GM19455 (cell line): ENCODE measurements around the gene PACRG.

Source experiments
- ATAC-seq: cut with Tn5 transposase; IDR thresholded peaks from one replicate; pipeline ENCODE4 v1.9.1; 2021; ENCODE audit not compliant: unreplicated experiment

Gene PACRG

DNA sequence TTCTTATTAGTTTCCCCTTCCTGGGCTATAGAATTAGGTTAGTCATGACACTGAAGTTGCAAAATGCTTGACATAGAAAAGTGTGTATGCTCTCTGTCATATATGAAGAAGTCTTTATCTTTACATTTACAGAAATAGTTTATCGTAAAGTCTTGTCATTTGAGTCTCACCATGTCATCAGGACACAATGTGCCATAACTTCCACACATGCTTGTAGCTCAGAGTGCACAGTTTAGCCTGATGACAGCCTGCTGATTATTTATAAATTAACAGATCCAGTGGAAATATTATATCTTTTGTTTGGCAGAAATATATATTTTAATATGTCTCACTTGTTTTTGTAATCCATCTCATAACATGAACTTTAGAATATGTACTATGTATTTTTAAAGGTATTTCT is 399.8 kb downstream of the PACRG start:
- ATAC-seq, result no peak

DNA sequence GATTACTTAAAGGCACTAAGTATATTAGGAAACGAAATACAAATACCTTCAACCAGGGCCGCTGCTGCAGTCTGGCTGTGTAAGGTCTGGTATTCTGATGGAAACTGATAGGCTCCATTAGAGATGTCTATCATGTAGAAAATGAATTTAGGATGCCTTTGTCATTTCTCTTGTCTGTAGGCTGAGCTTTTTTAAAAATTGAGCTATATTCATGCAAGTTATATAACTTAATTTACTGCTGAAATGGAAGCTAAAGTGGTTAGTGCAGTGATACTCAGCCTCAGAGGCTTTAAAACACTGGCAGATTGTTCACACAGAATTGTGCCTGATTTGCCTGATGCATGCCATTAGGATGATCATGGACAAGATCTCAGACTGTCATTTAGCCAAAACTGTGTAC is 400.6 kb downstream of the PACRG start:
- no peak for ATAC-seq

DNA sequence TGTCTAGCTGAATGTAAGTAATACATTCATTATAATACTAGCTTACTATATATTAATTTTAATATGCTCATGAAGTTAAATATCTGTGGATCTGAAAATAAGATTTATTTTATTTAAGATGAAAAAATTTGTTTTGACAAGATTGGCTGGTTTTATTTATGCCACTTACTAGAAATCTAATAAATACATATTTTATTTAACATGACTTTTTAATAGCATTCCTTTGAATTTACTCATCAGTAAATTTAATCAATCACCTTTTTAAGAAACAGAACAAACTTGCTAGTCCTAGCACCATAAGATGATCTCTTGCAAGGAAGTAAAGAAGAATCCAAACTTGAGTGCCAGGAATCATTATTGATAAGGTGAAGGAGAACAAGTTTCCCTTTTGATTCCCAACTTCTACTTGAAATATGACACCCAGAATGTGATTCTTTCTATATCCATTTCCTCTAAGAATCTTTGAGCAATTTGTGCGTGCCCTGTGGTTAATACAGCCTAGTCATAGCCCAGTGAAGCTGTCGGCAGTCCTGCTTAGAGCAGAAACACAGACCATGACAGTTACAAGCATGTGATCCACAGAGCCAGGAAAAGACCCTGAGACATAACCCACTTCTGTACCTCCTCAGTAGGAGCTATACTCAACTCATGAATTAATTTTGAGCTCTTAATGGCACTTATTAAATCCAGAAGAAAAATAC is 404.4 kb downstream of the PACRG start:
- ATAC-seq, result no peak

DNA sequence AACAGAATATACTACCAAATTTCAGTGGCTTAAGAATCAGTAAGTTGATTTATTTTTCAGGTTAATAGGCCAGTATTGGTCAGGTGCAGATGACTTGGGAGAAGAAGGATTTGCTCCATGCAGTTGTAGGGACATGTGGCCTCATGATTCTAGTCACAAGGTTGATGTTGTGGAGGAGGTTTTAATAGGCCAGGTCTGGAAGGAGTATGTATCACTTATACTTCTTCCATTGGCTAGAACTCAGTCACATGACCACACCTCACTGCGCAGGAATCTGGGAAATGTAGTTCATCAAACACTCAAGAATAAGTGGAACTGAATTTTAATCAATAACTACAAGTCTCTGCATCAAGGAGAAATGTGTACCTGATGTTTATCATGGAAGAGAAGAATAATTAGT is 405.2 kb downstream of the PACRG start:
- ATAC-seq, result no peak

DNA sequence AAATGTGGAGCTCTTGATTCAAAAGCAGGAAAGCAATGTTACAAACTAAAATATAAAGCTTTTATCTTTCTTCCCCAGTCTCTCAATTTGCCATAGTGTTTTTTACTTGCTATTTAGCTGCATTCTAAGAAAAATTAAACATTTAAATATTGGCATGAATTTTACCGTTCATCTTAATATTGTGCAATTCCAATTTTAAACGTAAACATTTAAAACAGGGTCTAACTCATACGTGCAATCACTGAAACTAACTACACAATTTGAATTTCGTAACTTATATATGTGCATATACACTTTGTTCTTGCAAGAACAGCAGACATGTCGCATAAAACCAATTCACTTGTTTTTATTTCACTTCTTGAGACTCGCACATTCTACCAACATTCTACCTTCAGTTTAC is 405.9 kb downstream of the PACRG start:
- ATAC-seq, result no peak

DNA sequence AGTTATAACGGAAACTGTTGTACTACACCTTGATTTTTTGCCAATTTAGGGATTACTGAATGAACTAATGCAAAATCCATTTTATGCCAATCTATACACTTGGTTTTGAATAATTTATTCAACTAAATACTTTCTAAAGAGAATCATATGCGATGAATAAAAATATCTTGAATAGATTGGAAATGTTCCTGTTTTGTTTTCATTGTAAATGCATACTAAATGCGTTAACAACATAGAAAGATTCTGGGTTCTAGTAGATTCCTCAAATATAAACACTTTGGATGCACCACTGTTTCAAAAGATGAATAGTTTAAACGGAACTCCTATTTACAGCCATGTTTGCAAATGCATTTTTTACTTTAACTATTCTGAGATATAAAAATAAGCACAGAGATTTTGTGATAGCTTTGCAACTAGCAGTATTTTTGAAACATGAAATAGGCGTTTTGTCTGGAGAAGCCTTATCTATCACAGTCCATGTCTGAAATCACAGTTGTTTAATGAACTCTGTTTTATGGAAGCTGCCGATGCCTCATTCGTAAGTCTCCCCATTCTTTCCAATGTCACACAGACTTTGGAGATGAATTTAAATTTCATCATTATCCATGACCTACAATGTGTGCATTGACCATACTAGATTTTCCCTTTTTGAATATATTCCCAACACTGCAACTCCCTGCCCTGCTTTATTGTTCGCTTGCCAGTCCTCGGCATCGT is 409.1 kb downstream of the PACRG start:
- no peak for ATAC-seq

DNA sequence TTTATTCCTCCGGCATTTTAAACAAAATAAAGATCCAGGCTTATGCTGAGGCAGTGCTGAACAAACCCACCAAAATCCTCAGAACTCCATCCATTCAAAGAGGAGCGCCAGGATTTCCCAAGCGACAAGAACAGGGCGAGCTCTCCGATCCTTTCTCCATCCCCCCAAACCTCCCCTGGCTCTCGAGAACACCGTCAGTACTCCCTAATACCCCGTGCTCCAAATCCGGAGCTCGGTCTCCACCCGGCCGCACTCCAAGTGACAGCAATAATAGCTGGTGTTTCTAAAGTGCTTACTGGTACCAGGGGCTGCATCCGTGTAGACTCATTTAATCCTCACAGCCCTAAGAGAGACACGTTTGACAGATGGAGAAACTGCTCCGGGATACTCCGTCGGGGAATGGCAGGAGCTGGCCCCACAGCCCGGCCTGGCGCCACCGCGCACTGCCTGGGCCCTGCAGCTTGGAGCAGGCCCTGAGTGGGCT is 409.7 kb downstream of the PACRG start:
- no peak for ATAC-seq

DNA sequence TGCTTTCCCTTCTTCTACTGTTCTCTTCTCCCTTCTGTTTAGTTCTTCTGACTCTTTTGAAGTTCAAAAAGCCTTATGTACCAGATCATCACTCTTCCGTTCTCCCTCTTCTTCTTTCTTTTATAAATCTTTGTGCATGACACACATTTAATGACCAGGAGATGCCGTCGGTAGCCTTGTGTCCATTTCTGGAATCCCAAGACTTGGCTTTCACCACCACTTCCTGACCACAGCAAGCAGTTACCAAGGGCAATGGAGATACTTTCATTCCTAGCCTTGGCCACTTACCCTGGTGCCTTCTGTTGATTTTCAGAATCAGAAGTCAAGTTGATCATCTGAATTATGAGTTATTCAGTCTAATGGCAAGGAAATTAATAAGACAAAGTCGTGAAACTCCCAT is 418.3 kb downstream of the PACRG start:
- ATAC-seq, result no peak

DNA sequence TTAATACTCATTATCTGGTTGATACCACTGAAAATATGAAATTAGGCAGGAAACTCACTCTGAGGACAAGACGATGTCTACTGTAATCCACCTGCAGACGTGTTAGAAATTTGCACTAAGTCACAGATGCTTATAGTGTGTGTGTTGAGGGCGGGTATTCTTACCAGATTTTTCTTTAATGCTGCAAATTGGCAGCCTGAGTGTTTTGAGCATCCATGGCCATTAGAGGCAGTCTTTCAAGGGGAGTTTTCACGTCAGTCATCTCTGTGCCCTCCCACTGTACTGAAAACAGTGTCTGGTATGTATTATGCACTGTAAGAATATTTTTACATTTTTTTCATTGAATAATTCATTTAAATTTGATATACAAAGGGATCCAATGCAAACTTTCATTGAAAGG is 420.2 kb downstream of the PACRG start:
- no peak for ATAC-seq

DNA sequence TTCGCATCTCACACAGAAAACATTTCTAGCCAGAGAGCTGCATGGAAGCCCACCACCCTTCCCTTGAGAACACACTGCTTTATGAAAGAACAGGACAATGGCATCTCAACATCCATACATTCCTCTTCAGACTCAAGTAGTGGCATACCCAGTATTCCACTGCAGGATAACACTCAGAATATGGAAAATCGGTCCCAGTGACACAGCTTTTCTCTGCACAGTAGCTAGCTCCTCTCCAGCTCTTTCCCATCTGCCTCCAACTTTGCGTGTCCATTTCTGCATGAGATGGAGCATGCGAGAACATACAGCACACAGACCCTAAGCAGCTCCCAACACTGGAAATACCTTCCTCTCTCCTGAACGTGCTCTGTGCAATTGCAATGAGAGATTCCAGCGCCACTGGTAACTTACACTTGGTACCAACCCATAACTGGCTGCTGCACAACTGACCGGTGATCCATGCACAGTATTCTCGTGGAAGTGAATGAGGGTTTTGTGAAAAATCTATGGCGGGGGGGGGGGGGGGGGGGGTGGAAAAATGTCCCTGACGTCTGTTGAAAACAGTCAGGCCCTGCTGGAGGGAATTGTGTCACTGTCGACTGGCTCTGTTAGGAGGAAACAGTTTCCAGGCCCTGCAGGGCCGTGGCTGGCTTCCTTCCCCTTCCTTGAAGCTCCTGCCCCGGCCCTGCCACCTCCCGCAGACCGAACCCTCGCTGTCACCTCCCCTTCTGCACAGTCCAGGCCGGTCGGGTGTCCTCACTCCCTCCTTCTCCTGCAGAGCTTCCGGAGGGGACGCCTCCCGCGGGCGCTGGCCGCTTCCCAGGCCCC is 420.9 kb downstream of the PACRG start:
- ATAC-seq, result no peak

DNA sequence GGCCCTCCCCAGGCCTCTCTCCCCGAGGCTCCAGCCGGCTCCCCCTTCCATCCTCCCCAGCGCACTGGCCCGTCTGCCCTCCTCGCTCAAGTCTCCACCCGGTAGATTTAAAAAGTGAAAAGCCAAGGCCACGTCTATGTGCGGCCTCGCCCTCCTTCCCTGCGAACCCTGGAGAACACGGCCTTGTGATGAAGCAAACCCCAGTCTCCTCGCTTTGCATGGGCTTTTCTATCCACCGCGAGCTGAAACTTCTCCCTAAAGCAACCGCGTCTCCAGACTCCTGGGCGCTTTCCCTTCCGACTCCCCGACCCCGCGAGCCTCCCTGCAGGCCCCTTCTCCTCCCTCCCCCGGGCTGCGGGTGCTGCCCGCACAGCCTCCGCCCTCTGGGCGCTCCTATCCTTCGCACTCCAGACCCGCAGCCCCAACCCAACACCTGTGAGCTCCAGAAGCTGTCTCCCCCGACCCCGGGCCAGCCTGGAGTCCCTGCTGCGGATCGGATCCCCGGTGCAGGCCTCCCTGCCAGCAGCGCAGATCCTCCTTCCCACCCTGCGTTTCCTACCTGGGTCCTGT is 421.6 kb downstream of the PACRG start:
- ATAC-seq, result no peak

DNA sequence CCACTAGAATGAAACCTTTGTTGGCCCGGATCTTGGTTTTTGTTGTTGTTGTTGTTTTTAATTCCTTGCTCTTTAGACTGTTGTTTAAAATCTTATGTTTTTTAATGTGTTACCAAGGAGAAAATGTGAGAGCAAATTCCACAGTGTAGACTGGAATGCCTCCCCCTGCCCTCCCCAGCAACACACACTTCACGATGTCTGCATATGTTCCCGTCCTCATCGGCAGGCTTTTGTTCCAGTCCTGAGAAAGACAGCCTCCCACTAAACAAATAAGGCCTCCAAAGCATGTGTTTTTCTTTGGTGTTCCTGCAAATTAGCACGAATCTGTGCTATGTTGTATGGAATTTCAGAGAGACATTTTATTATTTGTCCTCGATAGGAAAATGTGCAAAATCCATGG is 423.4 kb downstream of the PACRG start:
- no peak for ATAC-seq

DNA sequence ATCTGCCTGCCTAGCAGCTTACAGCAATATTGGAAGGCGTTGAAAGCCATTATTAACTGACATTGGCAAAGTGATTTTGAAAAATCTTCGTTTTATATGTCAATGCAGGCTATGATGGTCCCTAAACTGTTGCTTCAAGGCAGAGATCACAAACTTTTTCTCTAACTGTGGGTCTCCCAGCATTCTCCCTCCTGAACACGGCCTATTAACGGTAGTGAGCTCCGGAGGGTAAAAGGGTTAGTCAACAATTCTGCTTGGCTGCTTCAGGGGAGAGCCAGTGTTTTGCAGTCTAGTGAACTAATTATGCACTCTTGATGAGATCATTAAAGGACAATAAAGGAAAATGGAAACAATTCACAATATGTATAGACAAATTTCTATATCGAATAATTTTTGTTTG is 424.9 kb downstream of the PACRG start:
- no peak for ATAC-seq

DNA sequence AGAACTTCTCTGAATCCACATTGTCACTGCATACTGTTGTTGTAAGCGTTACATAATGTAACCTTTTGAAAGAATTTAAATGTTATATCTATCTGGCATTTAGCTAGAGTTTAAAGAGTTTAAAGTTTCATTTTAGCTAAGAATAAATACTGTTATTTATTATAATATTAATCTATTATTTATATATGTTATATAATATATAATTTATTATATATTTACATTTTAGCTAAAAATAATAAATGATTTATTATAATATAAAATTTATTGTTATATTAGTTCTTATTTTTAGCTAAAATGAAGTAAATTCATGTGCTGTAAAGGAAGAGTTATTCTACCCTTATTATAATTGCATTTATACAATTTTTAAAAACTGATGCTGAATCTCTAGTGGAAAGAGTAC is 431.3 kb downstream of the PACRG start:
- no peak for ATAC-seq

DNA sequence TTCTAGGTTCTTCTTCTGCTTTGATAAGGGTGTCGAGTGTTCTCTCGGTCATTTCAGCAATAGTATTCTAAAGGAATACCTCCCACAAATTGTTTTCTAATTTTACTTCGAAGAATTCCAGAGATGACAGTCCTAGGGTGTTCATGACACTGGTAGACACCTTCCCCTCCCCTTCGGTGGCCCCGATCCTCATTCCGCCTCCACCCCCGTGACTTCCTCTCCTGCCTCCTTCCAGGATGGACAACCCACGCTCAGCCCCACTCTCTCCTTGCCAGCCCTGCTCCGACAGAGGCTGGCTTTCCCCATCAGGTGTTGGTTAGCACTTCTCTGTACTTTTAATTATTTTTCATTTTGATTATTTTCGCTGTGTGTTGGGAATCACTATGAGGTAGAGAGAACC is 431.9 kb downstream of the PACRG start:
- no peak for ATAC-seq

DNA sequence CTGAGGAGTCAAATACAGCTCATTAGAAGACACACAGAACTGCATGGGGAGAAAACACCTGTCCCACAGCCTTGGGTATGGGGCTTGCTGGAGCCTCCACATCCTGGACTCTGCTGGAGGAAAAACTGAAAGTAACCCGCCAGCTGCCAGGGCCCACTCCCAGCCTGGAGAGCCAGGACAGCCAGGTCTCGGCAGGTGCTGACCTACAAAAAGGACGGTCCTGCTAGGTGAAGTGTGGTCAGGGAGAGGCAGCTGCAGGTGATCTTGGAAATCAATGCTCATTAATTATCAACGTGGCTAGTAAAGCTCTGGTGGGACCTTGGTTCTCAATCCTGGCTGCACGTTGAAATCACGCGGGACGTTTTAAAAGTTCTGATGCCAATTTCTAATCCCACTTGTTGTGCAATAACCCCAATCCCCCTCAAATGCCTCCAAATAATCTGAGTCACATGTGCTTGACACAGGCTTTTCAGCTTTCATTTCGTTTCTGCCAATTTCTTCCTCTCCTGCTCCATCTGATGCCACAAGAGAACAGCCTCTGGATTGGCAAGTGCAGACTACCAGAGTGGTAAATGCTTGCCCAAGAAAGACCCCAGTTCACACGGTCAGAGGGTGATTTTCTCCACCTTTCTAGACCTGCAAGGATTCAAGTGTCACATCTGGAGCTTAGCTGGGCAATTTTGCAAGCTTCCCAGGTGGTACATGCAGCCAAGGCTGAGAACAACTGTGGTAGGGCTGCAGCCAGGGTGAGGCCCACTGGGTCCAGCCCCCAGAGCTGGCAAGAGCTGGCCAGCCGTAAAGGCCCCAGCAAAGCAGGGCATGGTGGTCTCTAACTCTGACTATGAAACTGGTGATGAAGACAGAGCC is 434.5 kb downstream of the PACRG start:
- no peak for ATAC-seq

DNA sequence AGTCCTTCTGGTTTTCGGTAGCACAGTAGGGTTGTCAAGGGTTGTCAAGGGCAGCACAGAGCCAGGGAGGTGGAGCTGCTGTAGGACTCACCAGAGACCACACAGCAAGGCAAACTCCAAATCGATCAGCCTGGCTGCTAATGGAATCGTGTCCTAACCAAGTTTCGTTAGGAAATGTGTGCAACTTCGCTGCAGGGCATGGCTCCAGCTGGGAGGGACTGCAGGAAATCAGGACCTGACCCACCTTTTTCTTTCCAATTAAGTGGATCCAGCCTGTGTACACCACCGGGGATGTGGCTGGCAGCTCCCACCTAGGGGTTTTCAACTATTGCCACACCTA is 435.1 kb downstream of the PACRG start:
- no peak for ATAC-seq

DNA sequence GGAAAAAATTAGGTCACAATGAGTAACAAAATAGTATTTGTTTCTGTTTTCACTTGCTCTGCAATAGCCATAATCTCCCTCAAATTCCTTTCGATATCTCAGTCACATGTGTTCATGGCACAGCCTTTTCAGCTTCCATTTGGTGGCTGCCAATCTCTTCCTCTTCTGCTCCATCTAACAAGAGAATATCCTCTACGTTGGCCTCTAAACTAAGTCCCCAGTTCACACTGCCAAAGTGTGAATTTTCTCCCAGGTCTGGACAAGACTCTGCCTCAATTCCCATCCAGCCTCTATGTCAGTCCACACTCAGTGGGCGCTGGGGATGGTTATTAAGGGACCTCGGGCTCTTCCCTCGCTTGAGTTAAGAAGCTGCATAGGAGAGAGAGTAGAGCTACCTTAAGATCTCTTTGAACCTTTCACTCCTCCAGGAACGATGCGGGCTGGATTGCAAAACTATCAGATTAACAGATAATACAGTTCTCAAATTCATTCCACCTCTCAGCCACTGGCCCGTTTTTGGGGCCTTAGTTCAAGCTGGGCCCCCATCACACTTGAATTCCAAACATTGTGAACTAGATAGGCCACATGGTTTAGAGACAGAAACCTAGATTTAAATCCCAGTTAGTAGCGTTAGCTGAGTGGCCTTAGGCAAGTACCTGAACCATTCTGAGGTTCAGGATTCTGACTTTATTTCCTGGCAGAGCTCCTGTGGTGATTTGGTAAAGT is 436.6 kb downstream of the PACRG start:
- ATAC-seq, result no peak

DNA sequence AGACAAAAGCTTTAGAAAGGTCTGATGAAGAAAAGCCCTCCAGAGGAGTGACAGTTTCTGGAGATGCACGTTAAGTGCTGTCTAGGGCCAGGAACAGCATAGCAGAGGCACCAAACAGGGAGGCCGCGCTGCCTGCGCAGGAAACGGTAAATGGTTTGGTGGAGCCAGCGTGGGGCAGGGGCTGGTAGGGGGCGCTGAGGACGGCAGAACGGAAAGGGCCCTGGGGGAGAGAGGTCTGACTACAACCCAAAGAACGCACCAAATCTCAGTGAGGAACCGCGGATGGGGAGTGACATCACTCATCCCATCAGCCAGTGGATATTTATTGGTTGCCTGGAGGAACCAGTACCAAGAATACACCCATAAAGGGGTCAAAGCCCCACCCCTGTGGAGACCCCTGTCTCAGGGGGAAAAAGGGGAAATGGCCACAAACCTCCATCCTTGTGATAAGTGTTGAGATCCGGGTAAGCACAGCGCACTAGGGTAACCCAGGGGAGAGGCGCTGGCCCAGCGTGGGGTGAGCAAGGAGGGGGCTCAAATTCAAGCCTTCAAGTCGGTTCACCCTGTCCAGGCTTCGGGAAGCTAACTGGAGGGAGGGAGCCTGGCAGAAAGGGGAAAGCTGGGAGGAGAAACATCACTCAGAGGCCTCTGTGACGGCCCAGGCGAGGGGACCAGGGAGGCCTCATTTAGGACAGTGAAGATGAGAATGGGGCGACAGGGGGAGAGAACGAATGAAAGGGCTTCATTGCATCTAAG is 437.6 kb downstream of the PACRG start:
- no peak for ATAC-seq
